Memory B cell (primary cell): ENCODE data around the gene IGFBP6.
A peak's percentile ranks its signal among the peaks of the same experiment; 100 is the strongest.
"Not testable (repeated sequence)": the region's sequence is repeated elsewhere in the genome, so short reads cannot be mapped to it uniquely, and the experiment has no call there.

Experiments
- ATAC-seq: fragments of 150-1000 bp; cut with Tn5 transposase; 2 replicates; pipeline ENCODE4 v1.10.0; 2021; ENCODE audit warnings: low read depth, mild to moderate bottlenecking, moderate library complexity
- DNase-seq, 2 donors: peaks; one replicate each; pipeline ENCODE4 v3.0.0; 2022; ENCODE audit warnings: low spot score in 2 of 2
- H3K27ac Mint-ChIP-seq: one replicate; pipeline ENCODE4 v1.8.0; 2022; ENCODE audit warnings: mild to moderate bottlenecking, moderate library complexity, mixed read lengths
- H3K27me3 Mint-ChIP-seq: one replicate; pipeline ENCODE4 v1.8.0; 2022; ENCODE audit warnings: mixed read lengths
- H3K36me3 Mint-ChIP-seq: one replicate; pipeline ENCODE4 v1.8.0; 2022; ENCODE audit warnings: mild to moderate bottlenecking, mixed read lengths
- H3K4me1 Mint-ChIP-seq: one replicate; pipeline ENCODE4 v1.8.0; 2022; ENCODE audit warnings: mixed read lengths
- H3K4me3 Mint-ChIP-seq: one replicate; pipeline ENCODE4 v1.8.0; 2022; ENCODE audit warnings: mild to moderate bottlenecking, moderate library complexity, mixed read lengths
- H3K9me3 Mint-ChIP-seq: one replicate; pipeline ENCODE4 v1.8.0; 2022; ENCODE audit warnings: mixed read lengths

Gene IGFBP6

GRCh38 chr12:53103860-53104305 lies 6.4 kb downstream of the IGFBP6 start:
- Mint-ChIP-seq H3K36me3 (no peaks in the 10 kb centered on the region), H3K4me3 (no peak overlapping the region), H3K9me3 (no peaks in the 10 kb centered on the region), H3K4me1 (peaks cover 24% of the 10 kb centered on the region), H3K27me3 (no peaks in the 10 kb centered on the region), H3K27ac (no peak overlapping the region)
- DNase-seq: no peak
- ATAC-seq: peak; percentile 52

GRCh38 chr12:53105256-53105655 lies 7.8 kb downstream of the IGFBP6 start:
- Mint-ChIP-seq H3K27me3 (no peaks in the 10 kb centered on the region), H3K27ac (no peak overlapping the region), H3K4me1 (peaks cover 18% of the 10 kb centered on the region), H3K4me3 (peak overlapping the region; percentile 6), H3K36me3 (no peaks in the 10 kb centered on the region), H3K9me3 (no peaks in the 10 kb centered on the region)
- DNase-seq (no peak), ATAC-seq (no peak)

- no peak overlapping the region for H3K27ac Mint-ChIP-seq
Measured at GRCh38 chr12:53105712-53106439, 8.4 kb downstream of the IGFBP6 start.

GRCh38 chr12:53107122-53107521 lies 9.7 kb downstream of the IGFBP6 start:
- H3K9me3 Mint-ChIP-seq: no peaks in the 10 kb centered on the region
- no peaks in the 10 kb centered on the region for H3K36me3 Mint-ChIP-seq
- H3K27ac Mint-ChIP-seq: no peak overlapping the region
- no peak for DNase-seq
- H3K4me1 Mint-ChIP-seq: peaks cover 18% of the 10 kb centered on the region
- ATAC-seq: no peak
- no peaks in the 10 kb centered on the region for H3K27me3 Mint-ChIP-seq
- no peak overlapping the region for H3K4me3 Mint-ChIP-seq

More at GRCh38 chr12:53105712-53106439, 8.4 kb downstream of the IGFBP6 start:
- H3K9me3 Mint-ChIP-seq: no peaks in the 10 kb centered on the region
- ATAC-seq (no peak), DNase-seq (no peak)
- no peak overlapping the region for H3K4me3 Mint-ChIP-seq
- H3K36me3 Mint-ChIP-seq: no peaks in the 10 kb centered on the region
- peaks cover 18% of the 10 kb centered on the region for H3K4me1 Mint-ChIP-seq
- H3K27me3 Mint-ChIP-seq: no peaks in the 10 kb centered on the region

- not testable (repeated sequence) for H3K27ac Mint-ChIP-seq, DNase-seq, H3K27me3 Mint-ChIP-seq, ATAC-seq, H3K4me3 Mint-ChIP-seq, H3K4me1 Mint-ChIP-seq, H3K9me3 Mint-ChIP-seq, H3K36me3 Mint-ChIP-seq
Measured at GRCh38 chr12:53112431-53112830, 15.0 kb downstream of the IGFBP6 start.

GRCh38 chr12:53113136-53113705 lies 15.8 kb downstream of the IGFBP6 start:
- ATAC-seq: no peak
- Mint-ChIP-seq H3K36me3 (no peaks in the 10 kb centered on the region), H3K4me3 (no peak overlapping the region), H3K27me3 (no peaks in the 10 kb centered on the region), H3K27ac (no peak overlapping the region), H3K9me3 (no peaks in the 10 kb centered on the region), H3K4me1 (peaks cover 3% of the 10 kb centered on the region)
- no peak for DNase-seq

- ATAC-seq: no peak
- Mint-ChIP-seq H3K27ac (no peak overlapping the region), H3K27me3 (no peaks in the 10 kb centered on the region), H3K4me1 (peaks cover 3% of the 10 kb centered on the region), H3K4me3 (no peak overlapping the region), H3K9me3 (no peaks in the 10 kb centered on the region), H3K36me3 (no peaks in the 10 kb centered on the region)
- DNase-seq: no peak
Measured at GRCh38 chr12:53113951-53114350, 16.5 kb downstream of the IGFBP6 start.

- no peaks in the 10 kb centered on the region for H3K9me3 Mint-ChIP-seq
- peaks cover 2% of the 10 kb centered on the region for H3K27me3 Mint-ChIP-seq
- H3K4me1 Mint-ChIP-seq: peaks cover 3% of the 10 kb centered on the region
- no peak overlapping the region for H3K27ac Mint-ChIP-seq
- no peaks in the 10 kb centered on the region for H3K36me3 Mint-ChIP-seq
- no peak for DNase-seq
- ATAC-seq: no peak
- no peak overlapping the region for H3K4me3 Mint-ChIP-seq
Measured at GRCh38 chr12:53115112-53115890, 17.8 kb downstream of the IGFBP6 start.

GRCh38 chr12:53115891-53116648 lies 18.6 kb downstream of the IGFBP6 start:
- ATAC-seq (no peak), DNase-seq (no peak)
- peaks cover 3% of the 10 kb centered on the region for H3K4me1 Mint-ChIP-seq
- H3K27ac Mint-ChIP-seq: no peak overlapping the region
- H3K27me3 Mint-ChIP-seq: peaks cover 2% of the 10 kb centered on the region
- H3K36me3 Mint-ChIP-seq: no peaks in the 10 kb centered on the region
- no peak overlapping the region for H3K4me3 Mint-ChIP-seq
- H3K9me3 Mint-ChIP-seq: no peaks in the 10 kb centered on the region

GRCh38 chr12:53118751-53119300 lies 21.4 kb downstream of the IGFBP6 start:
- Mint-ChIP-seq H3K4me1 (no peaks in the 10 kb centered on the region), H3K4me3 (no peak overlapping the region), H3K9me3 (no peaks in the 10 kb centered on the region), H3K36me3 (no peaks in the 10 kb centered on the region), H3K27ac (no peak overlapping the region), H3K27me3 (peaks cover 4% of the 10 kb centered on the region)
- DNase-seq (no peak), ATAC-seq (no peak)

- Mint-ChIP-seq H3K27me3 (peaks cover 4% of the 10 kb centered on the region), H3K27ac (no peak overlapping the region), H3K4me3 (no peak overlapping the region), H3K9me3 (no peaks in the 10 kb centered on the region), H3K4me1 (no peaks in the 10 kb centered on the region), H3K36me3 (no peaks in the 10 kb centered on the region)
- DNase-seq (no peak), ATAC-seq (no peak)
Measured at GRCh38 chr12:53120685-53121525, 23.4 kb downstream of the IGFBP6 start.

- no peak overlapping the region for H3K27ac Mint-ChIP-seq
- no peak for ATAC-seq
- H3K36me3 Mint-ChIP-seq: no peaks in the 10 kb centered on the region
- H3K27me3 Mint-ChIP-seq: peaks cover 9% of the 10 kb centered on the region
- H3K9me3 Mint-ChIP-seq: no peaks in the 10 kb centered on the region
- H3K4me3 Mint-ChIP-seq: no peak overlapping the region
- no peak for DNase-seq
- no peaks in the 10 kb centered on the region for H3K4me1 Mint-ChIP-seq
Measured at GRCh38 chr12:53122961-53123468, 25.5 kb downstream of the IGFBP6 start.
